ENCODE data around the gene SELE. TPM values are rescaled to one million over a fixed set of nuclear protein-coding genes. Genes with fewer than 3 reads are reported as not detected.

The SELE gene
- total and polyA plus RNA-seq, 9 donors: 0.79 to 3.3 (median 0.99) TPM

Other genes starting within 250 kb of the SELE start
- 7.0 TPM for gene SLC19A2, start 248.1 kb downstream of the SELE start, total RNA-seq
- gene SLC19A2, start 248.1 kb downstream of the SELE start, polyA plus RNA-seq (ENCODE audit: insufficient read depth in 1 of 8, insufficient read length in 8 of 8, low replicate concordance in 1 of 8): 1 to 10 TPM; 4.9 to 7.6 (median 6.8) TPM
- gene F5, start 147.6 kb downstream of the SELE start, total RNA-seq: 0.31 TPM
- under 1 TPM; 0.07 to 0.71 (median 0.40) TPM for gene F5, start 147.6 kb downstream of the SELE start, polyA plus RNA-seq (ENCODE audit: insufficient read depth in 1 of 8, insufficient read length in 8 of 8, low replicate concordance in 1 of 8)
- 1.2 TPM for gene SELP, start 104.0 kb downstream of the SELE start, total RNA-seq
- gene SELP, start 104.0 kb downstream of the SELE start, polyA plus RNA-seq (ENCODE audit: insufficient read depth in 1 of 8, insufficient read length in 8 of 8, low replicate concordance in 1 of 8): 1 to 10 TPM in 6 of 8 donors, under 1 TPM in 2; 0.67 to 2.0 (median 1.1) TPM
- gene SELL, start 22.5 kb downstream of the SELE start, total RNA-seq: 0.84 TPM
- 1 to 10 TPM; 1.6 to 3.8 (median 2.3) TPM for gene SELL, start 22.5 kb downstream of the SELE start, polyA plus RNA-seq (ENCODE audit: insufficient read depth in 1 of 8, insufficient read length in 8 of 8, low replicate concordance in 1 of 8)
- 9.9 TPM for gene METTL18, start 60.8 kb upstream of the SELE start, total RNA-seq
- 1 to 10 TPM; 5.7 to 9.8 (median 7.7) TPM for gene METTL18, start 60.8 kb upstream of the SELE start, polyA plus RNA-seq (ENCODE audit: insufficient read depth in 1 of 8, insufficient read length in 8 of 8, low replicate concordance in 1 of 8)
- gene SCYL3, start 159.8 kb upstream of the SELE start, total RNA-seq: 10.3 TPM
- gene SCYL3, start 159.8 kb upstream of the SELE start, polyA plus RNA-seq (ENCODE audit: insufficient read depth in 1 of 8, insufficient read length in 8 of 8, low replicate concordance in 1 of 8): 1 to 10 TPM; 7.5 to 10.0 (median 8.5) TPM